HepG2 (cell line): ENCODE measurements around the gene ABCA13. TPM values are rescaled to one million over a fixed set of nuclear protein-coding genes. Genes with fewer than 3 reads are reported as not detected.

Source experiments
- ATAC-seq: fragments of 200-7000 bp; cut with Tn5 transposase; 3 replicates; pipeline ENCODE4 v1.9.1; 2020; ENCODE audit warnings: mild to moderate bottlenecking, moderate library complexity
- BruUV-seq: library from RNA; stranded (reverse); fragments of 400-500 nt; replicated peaks from 2 replicates; lab custom pipeline; 2021; lab: Mats Ljungman, UMichigan
- CTCF ChIA-PET: fragments of 300-600 bp; formaldehyde crosslinking; extraction: SDS; loops from one replicate; lab custom pipeline; 2021; ENCODE audit warnings: low total read pairs, inconsistent platforms, low intra/inter-chr PET ratio; lab: Yijun Ruan, JAX
- POLR2A ChIA-PET: fragments of 350-600 bp; sonication (Branson Sonifier 250); formaldehyde crosslinking; loops from one replicate; lab custom pipeline; 2020; ENCODE audit warnings: antibody characterized with exemption, inconsistent platforms; lab: Yijun Ruan, JAX
- DNase-seq: peaks from one replicate; pipeline ENCODE4 v3.0.0-alpha.2; 2015; ENCODE audit warnings: low spot score
- FAIRE-seq: peaks from 3 replicates; lab custom pipeline; 2011; peaks lifted over from hg19 to GRCh38; lab: Jason Lieb, UNC
- H2AFZ ChIP-seq: one replicate; pipeline ENCODE4 v1.6.1; 2011; ENCODE audit warnings: low read length, inconsistent platforms
- H3K27ac ChIP-seq: fragments of 300-600 bp; 3 replicates; pipeline ENCODE4 v1.8.0; 2011; ENCODE audit warnings: mixed run types, mild to moderate bottlenecking, mixed read lengths, low read length, inconsistent platforms; ENCODE audit not compliant: insufficient read depth; ENCODE audit errors: extremely low read length
- H3K27me3 ChIP-seq, 2 experiments: fragments of 200-600 bp in 1 of 2; 2 replicates in 1 of 2; 3 replicates in 1 of 2; pipeline versions ENCODE4 v1.6.0 to v1.8.0; 2011; ENCODE audit warnings: low read length in 2 of 2, mild to moderate bottlenecking in 2 of 2, moderate library complexity in 2 of 2, inconsistent platforms in 1 of 2; ENCODE audit not compliant: insufficient read depth in 2 of 2, control insufficient read depth in 1 of 2
- H3K36me3 ChIP-seq, 2 experiments: fragments of 200-600 bp in 1 of 2; replicated peaks in 1 of 2; 2 replicates in 1 of 2; 3 replicates in 1 of 2; pipeline versions ENCODE4 v1.5.1 to v1.8.0; 2011; ENCODE audit warnings: low read length in 2 of 2, inconsistent platforms in 1 of 2; ENCODE audit not compliant: insufficient read depth in 2 of 2, control insufficient read depth in 1 of 2
- H3K4me1 ChIP-seq: 2 replicates; pipeline ENCODE4 v1.5.1; 2012; ENCODE audit warnings: low read length, inconsistent platforms; ENCODE audit not compliant: insufficient read depth
- H3K4me2 ChIP-seq: 2 replicates; pipeline ENCODE4 v1.6.0; 2011; ENCODE audit warnings: low read depth, low read length, inconsistent platforms
- H3K4me3 ChIP-seq, 3 experiments: fragments of 200-600 bp in 1 of 3; sonication (generic), shearing (Covaris generic) in 1 of 3; replicated peaks in 1 of 3; 2 replicates each; pipeline ENCODE4 v1.5.1; 2011 to 2016; ENCODE audit warnings: low read length in 3 of 3, inconsistent platforms in 2 of 3, low read depth in 2 of 3, mild to moderate bottlenecking in 2 of 3, control low read depth in 1 of 3, mixed read lengths in 1 of 3; ENCODE audit not compliant: insufficient read depth in 1 of 3
- H3K79me2 ChIP-seq: one replicate; pipeline ENCODE4 v1.6.1; 2011; ENCODE audit warnings: low read length, inconsistent platforms; ENCODE audit not compliant: insufficient read depth
- H3K9ac ChIP-seq: 2 replicates; pipeline ENCODE4 v1.6.0; 2011; ENCODE audit warnings: mild to moderate bottlenecking, low read depth, low read length, inconsistent platforms; ENCODE audit not compliant: insufficient read depth
- H3K9me3 ChIP-seq: 2 replicates; pipeline ENCODE4 v1.5.1; 2012; ENCODE audit warnings: mild to moderate bottlenecking, low read length
- H4K20me1 ChIP-seq: 2 replicates; pipeline ENCODE4 v1.6.0; 2011; ENCODE audit warnings: inconsistent platforms, mild to moderate bottlenecking, low read length, moderate library complexity; ENCODE audit not compliant: insufficient read depth
- KLF15 ChIP-seq: sonication (generic); formaldehyde crosslinking; IDR thresholded peaks from 2 replicates; pipeline ENCODE4 v1.8.1; 2023; ENCODE audit warnings: borderline replicate concordance, mild to moderate bottlenecking, inconsistent platforms, missing genetic modification reagents, mixed read lengths
- KLF6 ChIP-seq: IDR thresholded peaks from 2 replicates; pipeline ENCODE4 v1.8.0; 2016; ENCODE audit warnings: missing biosample characterization, missing genetic modification reagents
- MBD4 ChIP-seq: IDR thresholded peaks from 2 replicates; pipeline ENCODE4 v1.6.1; 2012; ENCODE audit warnings: low read length, inconsistent platforms, borderline replicate concordance
- SIN3A ChIP-seq: IDR thresholded peaks from 2 replicates; pipeline ENCODE4 v1.6.1; 2011; ENCODE audit warnings: low read depth, mild to moderate bottlenecking, control low read depth, low read length, borderline replicate concordance
- SP4 ChIP-seq: sonication (generic); formaldehyde crosslinking; IDR thresholded peaks from 2 replicates; pipeline ENCODE4 v1.8.1; 2023; ENCODE audit warnings: mild to moderate bottlenecking, missing genetic modification reagents
- TARDBP ChIP-seq: sonication (generic); formaldehyde crosslinking; IDR thresholded peaks from 2 replicates; pipeline ENCODE4 v1.8.0; 2022; ENCODE audit warnings: mild to moderate bottlenecking, missing genetic modification reagents
- ZFP41 ChIP-seq: sonication (generic); formaldehyde crosslinking; IDR thresholded peaks from 2 replicates; pipeline ENCODE4 v1.4.0; 2020; ENCODE audit warnings: mild to moderate bottlenecking, missing genetic modification reagents, borderline replicate concordance
- ZMYM4 ChIP-seq: sonication (generic); formaldehyde crosslinking; IDR thresholded peaks from 2 replicates; pipeline ENCODE4 v1.8.1; 2023; ENCODE audit warnings: mild to moderate bottlenecking, missing genetic modification reagents
- ZNF563 ChIP-seq: sonication (generic); formaldehyde crosslinking; IDR thresholded peaks from 2 replicates; pipeline ENCODE4 v1.8.0; 2022; ENCODE audit warnings: mild to moderate bottlenecking, moderate library complexity, missing genetic modification reagents
- ZNF773 ChIP-seq: sonication (generic); formaldehyde crosslinking; IDR thresholded peaks from 2 replicates; pipeline ENCODE4 v1.4.0; 2020; ENCODE audit warnings: missing genetic modification reagents, borderline replicate concordance
- WGBS: methylation state at CpG from one replicate; pipeline ENCODE4 v1.1.6; 2017; ENCODE audit warnings: low lambda C conversion rate; 5-methylcytosine and 5-hydroxymethylcytosine counted together
- in situ Hi-C: cut with HindIII; loops from 2 replicates; pipeline ENCODE4 v1.10.0; 2017; ENCODE audit warnings: low pct_unique_long_range_greater_than_20kb; ENCODE audit not compliant: extremely low pct_ligation_motif_present
- intact Hi-C: fragments of 100-400 bp; cut with micrococcal nuclease; formaldehyde crosslinking; loops from one replicate; pipeline ENCODE4 v1.10.0; 2022; ENCODE audit not compliant: unreplicated experiment
- polyA plus RNA-seq, 8 experiments: library from polyadenylated mRNA; depleted of rRNA in 3 of 8; stranded (reverse) in 7 of 8; unstranded in 1 of 8; fragments of >200 nt; fragmentation: Illumina TruSeq in 4 of 8; extraction: Trizol in 4 of 8; gene quantifications; 2 replicates each; pipeline versions ENCODE4 v1.2.1 to v1.2.3, GENCODE V29; 2011 to 2016; ENCODE audit warnings: low read depth in 4 of 8, missing spikeins in 1 of 8, mixed read lengths in 1 of 8; ENCODE audit not compliant: insufficient read depth in 1 of 8
- total RNA-seq, 5 experiments: library from RNA; depleted of rRNA; stranded (reverse); fragments of >200 nt; fragmentation: Illumina TruSeq; extraction: Trizol; gene quantifications; 2 replicates each; pipeline ENCODE4 v1.2.3, GENCODE V29; 2016; ENCODE audit warnings: low read depth in 1 of 5
- TF ChIP-seq, protein P1 (sequence below): sonication (generic); formaldehyde crosslinking; IDR thresholded peaks from 2 replicates; pipeline ENCODE4 v1.5.1; 2020; ENCODE audit warnings: mild to moderate bottlenecking, missing genetic modification reagents, borderline replicate concordance
- TF ChIP-seq, protein P2 (sequence below): sonication (generic); formaldehyde crosslinking; IDR thresholded peaks from 2 replicates; pipeline ENCODE4 v1.4.0; 2020; ENCODE audit warnings: mild to moderate bottlenecking, missing genetic modification reagents
- TF ChIP-seq, protein P3 (sequence below): sonication (generic); formaldehyde crosslinking; IDR thresholded peaks from 2 replicates; pipeline ENCODE4 v1.8.0; 2022; ENCODE audit warnings: missing genetic modification reagents, mild to moderate bottlenecking, moderate library complexity, borderline replicate concordance
- TF ChIP-seq, protein P4 (sequence below): sonication (generic); formaldehyde crosslinking; IDR thresholded peaks from 2 replicates; pipeline ENCODE4 v1.5.1; 2020; ENCODE audit warnings: mild to moderate bottlenecking, moderate library complexity, missing genetic modification reagents

ABCA13 gene
- total and polyA plus RNA-seq, 2 of the 13 experiments (the other 11 are each of a cell fraction or from before 2014, with no cell fraction given), result 0.03 TPM; not detected in 1

DNA sequence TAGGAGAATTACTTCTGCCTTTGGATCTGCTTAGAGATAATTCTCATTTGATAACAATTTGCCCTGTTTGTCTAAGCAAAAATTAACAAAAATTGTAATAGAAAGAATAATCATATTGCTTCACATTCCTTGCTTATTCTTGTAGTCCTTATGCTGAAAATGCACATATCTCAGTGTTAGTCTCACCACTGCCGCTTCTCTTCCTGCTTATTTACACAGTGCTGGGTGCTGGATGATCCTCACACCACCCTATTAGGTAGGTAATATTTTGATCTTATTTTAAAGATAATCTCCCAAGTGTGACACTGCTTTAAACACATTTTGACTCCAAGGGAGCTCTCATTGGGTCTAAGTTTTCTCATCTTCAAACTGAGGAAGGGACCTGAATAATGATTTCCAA lies 46.0 kb downstream of the ABCA13 start:
- Histone ChIP-seq H3K4me1 (no peaks in the 10 kb centered on the region), H2AFZ (no peak overlapping the region)
- TF ChIP-seq, protein P1, sequence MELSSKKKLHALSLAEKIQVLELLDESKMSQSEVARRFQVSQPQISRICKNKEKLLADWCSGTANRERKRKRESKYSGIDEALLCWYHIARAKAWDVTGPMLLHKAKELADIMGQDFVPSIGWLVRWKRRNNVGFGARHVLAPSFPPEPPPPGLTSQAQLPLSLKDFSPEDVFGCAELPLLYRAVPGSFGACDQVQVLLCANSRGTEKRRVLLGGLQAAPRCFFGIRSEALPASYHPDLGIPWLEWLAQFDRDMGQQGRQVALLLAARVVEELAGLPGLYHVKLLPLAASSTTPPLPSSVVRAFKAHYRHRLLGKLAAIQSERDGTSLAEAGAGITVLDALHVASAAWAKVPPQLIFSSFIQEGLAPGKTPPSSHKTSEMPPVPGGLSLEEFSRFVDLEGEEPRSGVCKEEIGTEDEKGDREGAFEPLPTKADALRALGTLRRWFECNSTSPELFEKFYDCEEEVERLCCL, result no peak
- TF ChIP-seq SIN3A, result no peak
- TF ChIP-seq SP4 (CRISPR knock-in tag), result no peak
- TF ChIP-seq, all 625 proteins: peak for 0
- Histone ChIP-seq H3K4me3 (no peak overlapping the region), H3K4me2 (no peak overlapping the region), H3K79me2 (no peaks in the 10 kb centered on the region), H3K27ac (no peak overlapping the region), H3K9me3 (no peaks in the 10 kb centered on the region), H3K27me3 (0 out of 5 replicates have a peak, but pooled peaks cover 0 to 1% of the 10 kb centered on the region in 2 experiments), H4K20me1 (no peaks in the 10 kb centered on the region), H3K9ac (no peak overlapping the region), H3K36me3 (no peaks in the 10 kb centered on the region)
- BruUV-seq, result no TSS peak
- POLR2A ChIA-PET, result no interaction called here
- intact Hi-C loops (no loop called here), in situ Hi-C loops (no loop called here)
- ATAC-seq (no peak), FAIRE-seq (no peak), DNase-seq (no peak)
- CTCF ChIA-PET, result no interaction called here
- WGBS, result 0% methylated on average over 1 of the region's 1 CpG

DNA sequence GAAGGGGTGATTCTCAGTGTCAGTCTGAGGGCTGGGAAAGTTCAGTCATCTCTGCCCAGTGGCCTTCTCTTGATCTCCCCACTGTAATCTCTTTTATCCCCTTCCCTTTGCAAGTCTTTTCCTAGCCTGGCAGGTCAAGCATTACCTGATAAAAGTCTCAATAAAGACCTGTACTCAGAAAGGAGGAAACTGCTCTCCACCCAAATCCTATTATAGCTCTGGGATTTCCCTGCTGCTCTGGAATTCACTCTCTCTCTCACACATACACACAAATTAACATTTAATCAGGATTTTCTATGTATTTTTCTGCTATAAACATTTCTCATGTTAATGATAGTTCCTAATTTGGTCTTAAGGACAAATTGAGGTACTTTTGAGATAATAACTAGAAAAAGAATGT lies 46.5 kb downstream of the ABCA13 start:
- H3K27ac ChIP-seq, result no peak overlapping the region
- no peaks in the 10 kb centered on the region for H3K79me2 ChIP-seq
- BruUV-seq, result no TSS peak
- no peaks in the 10 kb centered on the region for H3K9me3 ChIP-seq
- CTCF ChIA-PET, result no interaction called here
- FAIRE-seq, result no peak
- intact Hi-C loops (no loop called here), in situ Hi-C loops (no loop called here)
- H3K36me3 ChIP-seq, result no peaks in the 10 kb centered on the region
- TF ChIP-seq, protein P2, sequence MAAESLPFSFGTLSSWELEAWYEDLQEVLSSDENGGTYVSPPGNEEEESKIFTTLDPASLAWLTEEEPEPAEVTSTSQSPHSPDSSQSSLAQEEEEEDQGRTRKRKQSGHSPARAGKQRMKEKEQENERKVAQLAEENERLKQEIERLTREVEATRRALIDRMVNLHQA (CRISPR knock-in tag), result no peak
- TF ChIP-seq, protein P3, sequence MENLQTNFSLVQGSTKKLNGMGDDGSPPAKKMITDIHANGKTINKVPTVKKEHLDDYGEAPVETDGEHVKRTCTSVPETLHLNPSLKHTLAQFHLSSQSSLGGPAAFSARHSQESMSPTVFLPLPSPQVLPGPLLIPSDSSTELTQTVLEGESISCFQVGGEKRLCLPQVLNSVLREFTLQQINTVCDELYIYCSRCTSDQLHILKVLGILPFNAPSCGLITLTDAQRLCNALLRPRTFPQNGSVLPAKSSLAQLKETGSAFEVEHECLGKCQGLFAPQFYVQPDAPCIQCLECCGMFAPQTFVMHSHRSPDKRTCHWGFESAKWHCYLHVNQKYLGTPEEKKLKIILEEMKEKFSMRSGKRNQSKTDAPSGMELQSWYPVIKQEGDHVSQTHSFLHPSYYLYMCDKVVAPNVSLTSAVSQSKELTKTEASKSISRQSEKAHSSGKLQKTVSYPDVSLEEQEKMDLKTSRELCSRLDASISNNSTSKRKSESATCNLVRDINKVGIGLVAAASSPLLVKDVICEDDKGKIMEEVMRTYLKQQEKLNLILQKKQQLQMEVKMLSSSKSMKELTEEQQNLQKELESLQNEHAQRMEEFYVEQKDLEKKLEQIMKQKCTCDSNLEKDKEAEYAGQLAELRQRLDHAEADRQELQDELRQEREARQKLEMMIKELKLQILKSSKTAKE (CRISPR knock-in tag), result no peak
- TF ChIP-seq ZMYM4 (CRISPR knock-in tag) (no peak), KLF15 (no peak), KLF6 (no peak), TARDBP (CRISPR knock-in tag) (no peak), ZFP41 (CRISPR knock-in tag) (no peak), ZNF773 (no peak), ZNF563 (CRISPR knock-in tag) (no peak), MBD4 (no peak)
- TF ChIP-seq, protein P4, sequence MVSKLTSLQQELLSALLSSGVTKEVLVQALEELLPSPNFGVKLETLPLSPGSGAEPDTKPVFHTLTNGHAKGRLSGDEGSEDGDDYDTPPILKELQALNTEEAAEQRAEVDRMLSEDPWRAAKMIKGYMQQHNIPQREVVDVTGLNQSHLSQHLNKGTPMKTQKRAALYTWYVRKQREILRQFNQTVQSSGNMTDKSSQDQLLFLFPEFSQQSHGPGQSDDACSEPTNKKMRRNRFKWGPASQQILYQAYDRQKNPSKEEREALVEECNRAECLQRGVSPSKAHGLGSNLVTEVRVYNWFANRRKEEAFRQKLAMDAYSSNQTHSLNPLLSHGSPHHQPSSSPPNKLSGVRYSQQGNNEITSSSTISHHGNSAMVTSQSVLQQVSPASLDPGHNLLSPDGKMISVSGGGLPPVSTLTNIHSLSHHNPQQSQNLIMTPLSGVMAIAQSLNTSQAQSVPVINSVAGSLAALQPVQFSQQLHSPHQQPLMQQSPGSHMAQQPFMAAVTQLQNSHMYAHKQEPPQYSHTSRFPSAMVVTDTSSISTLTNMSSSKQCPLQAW (CRISPR knock-in tag), result no peak
- H3K4me3 ChIP-seq, result no peak overlapping the region
- DNase-seq, result no peak
- POLR2A ChIA-PET, result no interaction called here
- 0 out of 5 replicates have a peak, but pooled peaks cover 0 to 1% of the 10 kb centered on the region in 2 experiments for H3K27me3 ChIP-seq
- H4K20me1 ChIP-seq, result no peaks in the 10 kb centered on the region
- ATAC-seq, result no peak
- H3K4me1 ChIP-seq, result no peaks in the 10 kb centered on the region
- no peak overlapping the region for H3K4me2 ChIP-seq
- no peak overlapping the region for H2AFZ ChIP-seq
- H3K9ac ChIP-seq, result no peak overlapping the region
